Erythroblast (primary cell): ENCODE data around the gene EDN1.

Source experiments
- GATA1 ChIP-seq: IDR thresholded peaks from 2 replicates; pipeline ENCODE4 v1.6.1; 2011; ENCODE audit warnings: low read depth, mild to moderate bottlenecking, control low read depth, low read length, moderate library complexity
- POLR2A ChIP-seq: IDR thresholded peaks from 2 replicates; pipeline ENCODE4 v1.6.1; 2011; ENCODE audit warnings: mild to moderate bottlenecking, low read length

DNA sequence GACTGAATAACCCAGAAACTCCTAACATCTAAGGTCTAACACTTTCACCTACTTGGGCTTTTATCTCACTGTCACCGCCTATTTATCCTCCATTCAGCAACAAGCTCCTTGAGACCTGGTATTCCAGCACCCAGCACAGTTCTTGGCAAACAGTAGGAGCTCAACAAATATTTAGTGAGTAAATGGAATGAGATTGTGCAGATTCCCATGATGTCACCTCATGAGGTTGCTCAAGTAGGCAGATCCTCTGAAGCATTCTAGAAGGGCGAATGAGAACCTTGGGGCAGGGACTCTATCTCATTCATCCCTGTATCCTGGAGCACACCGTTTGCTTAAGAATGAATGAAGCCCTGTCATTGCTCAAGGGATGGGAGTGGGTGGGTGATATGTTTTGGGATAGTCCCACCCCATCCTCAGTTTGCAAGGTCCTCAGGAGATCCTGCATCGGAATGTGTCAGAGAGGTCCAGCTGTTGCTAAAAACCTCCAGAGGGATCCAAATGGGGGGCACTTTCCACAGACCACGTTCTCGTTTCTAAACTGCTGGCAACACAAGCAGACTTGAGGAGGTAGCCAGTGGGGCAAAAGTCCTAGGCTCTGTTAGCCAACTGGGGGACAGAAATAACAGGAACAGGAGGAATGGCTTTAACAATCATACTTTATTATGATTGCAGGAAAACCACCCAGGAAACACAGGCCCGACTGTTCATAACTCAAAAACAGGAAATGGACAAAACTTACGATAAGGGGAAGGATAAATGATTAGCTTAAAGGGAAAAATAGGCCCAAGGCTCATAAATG, 42.0 kb downstream of the EDN1 start:
- no peak for TF ChIP-seq POLR2A
- no peak for TF ChIP-seq GATA1
